ENCODE measurements around the gene TNFRSF25. TPM values are rescaled to one million over a fixed set of nuclear protein-coding genes. Genes with fewer than 3 reads are reported as not detected.

TNFRSF25 gene
- total and polyA plus RNA-seq, 7 experiments from 2014 or later = 17.3 to 352 (median 177) TPM

GRCh38 chr1:6461538-6462411 is 4.2 kb downstream of the TNFRSF25 start:
- H3K4me1 Mint-ChIP-seq = peaks cover 32 to 62% (median 55%) of the 10 kb centered on the region in 7 donors
- Histone ChIP-seq H3K4me3 (ENCODE audit: low read length) (no peak overlapping the region), H3K27me3 (ENCODE audit: control insufficient read depth in 2 of 2, insufficient read depth in 2 of 2, low read length in 2 of 2) (no peaks in the 10 kb centered on the region), H3K36me3 (ENCODE audit: control insufficient read depth in 2 of 3, insufficient read depth in 3 of 3, low read length in 3 of 3) (peaks cover 9 to 43% (median 12%) of the 10 kb centered on the region in 3 experiments), H3K4me1 (ENCODE audit: control insufficient read depth in 2 of 2, insufficient read depth in 2 of 2, low read length in 2 of 2) (peaks cover 31 to 53% of the 10 kb centered on the region in 2 donors), H3K27ac (ENCODE audit: low read depth, low read length) (peak overlapping the region; percentile 99), H3K9me3 (ENCODE audit: control insufficient read depth in 2 of 3, low read length in 3 of 3) (no peaks in the 10 kb centered on the region)
- H3K36me3 Mint-ChIP-seq = peaks cover 4 to 37% (median 17%) of the 10 kb centered on the region in 5 donors
- ATAC-seq (no peak), DNase-seq (no peak)
- no peaks in the 10 kb centered on the region for H3K9me3 Mint-ChIP-seq
- peak overlapping the region; percentile 88 to 99 (median 96) for H3K27ac Mint-ChIP-seq
- peak overlapping the region; percentile 28 to 96 (median 79) for H3K4me3 Mint-ChIP-seq
- ChIA-PET POLR2A (interaction anchor here (0.6 to 11.7 kb wide), 10 partner anchors 9 to 229 kb away, joined by 3 to 165 read pairs (median 4); partner anchors contain the start of gene NOL9), CTCF (interaction anchor here (0.9 kb wide), 1 partner anchor 17 kb away, joined by 4 read pairs; no protein-coding TSS in a partner anchor)
- intact Hi-C loops (cut with micrococcal nuclease) = loop anchor here in 1 of 2 donors (10.0 kb wide), 1 partner anchor 323 kb away; the partner anchor contains the start of gene CAMTA1
- H3K27me3 Mint-ChIP-seq = peaks cover 0 to 9% (median 7%) of the 10 kb centered on the region in 5 donors

GRCh38 chr1:6461051-6461530 is 4.9 kb downstream of the TNFRSF25 start:
- H3K27me3 ChIP-seq (ENCODE audit: control insufficient read depth in 2 of 2, insufficient read depth in 2 of 2, low read length in 2 of 2) = no peaks in the 10 kb centered on the region
- Mint-ChIP-seq H3K36me3 (peaks cover 4 to 38% (median 17%) of the 10 kb centered on the region in 5 donors), H3K27me3 (peaks cover 0 to 14% (median 12%) of the 10 kb centered on the region in 5 donors), H3K27ac (peak overlapping the region; percentile 92 to 99 (median 98)), H3K4me1 (peaks cover 34 to 64% (median 56%) of the 10 kb centered on the region in 7 donors), H3K9me3 (no peaks in the 10 kb centered on the region), H3K4me3 (peak overlapping the region; percentile 88 to 96 (median 94))
- DNase-seq (no peak), ATAC-seq (no peak)
- POLR2A ChIA-PET = interaction anchor here (0.6 to 11.7 kb wide), 20 partner anchors 9 to 151 kb away, joined by 3 to 165 read pairs (median 6); partner anchors contain the start of genes ACOT7, NOL9, TAS1R1 and ZBTB48
- H3K4me1 ChIP-seq (ENCODE audit: control insufficient read depth in 2 of 2, insufficient read depth in 2 of 2, low read length in 2 of 2) = peaks cover 31 to 47% of the 10 kb centered on the region in 2 donors
- CTCF ChIA-PET = interaction anchor here (1.1 to 1.4 kb wide), 2 partner anchors 12 to 15 kb away, joined by 5 to 8 read pairs; no protein-coding TSS in a partner anchor
- peak overlapping the region; percentile 99 for H3K27ac ChIP-seq (ENCODE audit: low read depth, low read length)
- peak overlapping the region; percentile 71 for H3K4me3 ChIP-seq (ENCODE audit: low read length)
- H3K36me3 ChIP-seq (ENCODE audit: control insufficient read depth in 2 of 3, insufficient read depth in 3 of 3, low read length in 3 of 3) = peaks cover 9 to 43% (median 12%) of the 10 kb centered on the region in 3 experiments
- no peaks in the 10 kb centered on the region for H3K9me3 ChIP-seq (ENCODE audit: control insufficient read depth in 2 of 3, low read length in 3 of 3)
- intact Hi-C loops (cut with micrococcal nuclease) = loop anchor here in 1 of 2 donors (10.0 kb wide), 1 partner anchor 324 kb away; the partner anchor contains the start of gene CAMTA1

- CTCF ChIA-PET = interaction anchor here (0.7 to 2.1 kb wide), 14 partner anchors 10 to 186 kb away, joined by 3 to 8 read pairs (median 4); partner anchors contain the start of gene NOL9
- POLR2A ChIA-PET = interaction anchor here (0.5 to 11.7 kb wide), 35 partner anchors 9 to 372 kb away, joined by 3 to 165 read pairs (median 5); partner anchors contain the start of genes ACOT7, CAMTA1, ESPN and NOL9
- H3K4me1 Mint-ChIP-seq = peaks cover 34 to 64% (median 56%) of the 10 kb centered on the region in 7 donors
- H3K9me3 Mint-ChIP-seq = no peaks in the 10 kb centered on the region
- intact Hi-C loops (cut with micrococcal nuclease) = loop anchor here in 1 of 2 donors (1.0 to 10.0 kb wide), 4 partner anchors 12 to 324 kb away; partner anchors contain the start of genes CAMTA1 and PHF13
- H3K27ac ChIP-seq (ENCODE audit: low read depth, low read length) = peak overlapping the region; percentile 99
- H3K4me3 Mint-ChIP-seq = peak overlapping the region; percentile 88 to 96 (median 94)
- peaks cover 31 to 47% of the 10 kb centered on the region in 2 donors for H3K4me1 ChIP-seq (ENCODE audit: control insufficient read depth in 2 of 2, insufficient read depth in 2 of 2, low read length in 2 of 2)
- H3K27me3 ChIP-seq (ENCODE audit: control insufficient read depth in 2 of 2, insufficient read depth in 2 of 2, low read length in 2 of 2) = no peaks in the 10 kb centered on the region
- H3K9me3 ChIP-seq (ENCODE audit: control insufficient read depth in 2 of 3, low read length in 3 of 3) = no peaks in the 10 kb centered on the region
- peak overlapping the region; percentile 71 for H3K4me3 ChIP-seq (ENCODE audit: low read length)
- H3K27me3 Mint-ChIP-seq = peaks cover 0 to 16% (median 12%) of the 10 kb centered on the region in 5 donors
- H3K27ac Mint-ChIP-seq = peak overlapping the region; percentile 92 to 99 (median 98)
- H3K36me3 Mint-ChIP-seq = peaks cover 4 to 38% (median 17%) of the 10 kb centered on the region in 5 donors
- H3K36me3 ChIP-seq (ENCODE audit: control insufficient read depth in 2 of 3, insufficient read depth in 3 of 3, low read length in 3 of 3) = peaks cover 9 to 39% (median 12%) of the 10 kb centered on the region in 3 experiments
- peak; percentile 77 to 96 (median 94) for DNase-seq
- peak; percentile 94 for ATAC-seq
These were observed 5.5 kb downstream of the TNFRSF25 start for GRCh38 chr1:6460301-6461050.

GRCh38 chr1:6459850-6460265 is 6.1 kb downstream of the TNFRSF25 start:
- Mint-ChIP-seq H3K27me3 (peaks cover 0 to 17% (median 12%) of the 10 kb centered on the region in 5 donors), H3K27ac (peak overlapping the region; percentile 92 to 99 (median 98)), H3K36me3 (peaks cover 4 to 38% (median 17%) of the 10 kb centered on the region in 5 donors), H3K4me3 (peak overlapping the region; percentile 88 to 96 (median 94)), H3K9me3 (no peaks in the 10 kb centered on the region), H3K4me1 (peaks cover 34 to 64% (median 56%) of the 10 kb centered on the region in 7 donors)
- no peaks in the 10 kb centered on the region for H3K27me3 ChIP-seq (ENCODE audit: control insufficient read depth in 2 of 2, insufficient read depth in 2 of 2, low read length in 2 of 2)
- H3K4me3 ChIP-seq (ENCODE audit: low read length) = peak overlapping the region; percentile 71
- ChIA-PET CTCF (interaction anchor here (0.7 to 2.1 kb wide), 15 partner anchors 9 to 186 kb away, joined by 3 to 8 read pairs (median 4); partner anchors contain the start of gene NOL9), POLR2A (interaction anchor here (0.5 to 11.7 kb wide), 34 partner anchors 9 to 372 kb away, joined by 3 to 165 read pairs (median 5); partner anchors contain the start of genes ACOT7, CAMTA1, ESPN and NOL9)
- H3K9me3 ChIP-seq (ENCODE audit: control insufficient read depth in 2 of 3, low read length in 3 of 3) = no peaks in the 10 kb centered on the region
- H3K36me3 ChIP-seq (ENCODE audit: control insufficient read depth in 2 of 3, insufficient read depth in 3 of 3, low read length in 3 of 3) = peaks cover 9 to 36% (median 12%) of the 10 kb centered on the region in 3 experiments
- DNase-seq (peak in 7 of 9 donors; percentile 48 to 74 (median 56)), ATAC-seq (peak; percentile 42)
- H3K4me1 ChIP-seq (ENCODE audit: control insufficient read depth in 2 of 2, insufficient read depth in 2 of 2, low read length in 2 of 2) = peaks cover 30 to 46% of the 10 kb centered on the region in 2 donors
- intact Hi-C loops (cut with micrococcal nuclease) = loop anchor here in 1 of 2 donors (1.0 to 10.0 kb wide), 4 partner anchors 12 to 325 kb away; partner anchors contain the start of genes CAMTA1 and PHF13
- H3K27ac ChIP-seq (ENCODE audit: low read depth, low read length) = peak overlapping the region; percentile 99

GRCh38 chr1:6456800-6457466 is 9.0 kb downstream of the TNFRSF25 start:
- Histone ChIP-seq H3K27ac (ENCODE audit: low read depth, low read length) (no peak overlapping the region), H3K4me3 (ENCODE audit: low read length) (no peak overlapping the region), H3K27me3 (ENCODE audit: control insufficient read depth in 2 of 2, insufficient read depth in 2 of 2, low read length in 2 of 2) (peaks cover 0 to 3% of the 10 kb centered on the region in 2 donors), H3K36me3 (ENCODE audit: control insufficient read depth in 2 of 3, insufficient read depth in 3 of 3, low read length in 3 of 3) (peaks cover 0 to 12% (median 4%) of the 10 kb centered on the region in 3 experiments), H3K9me3 (ENCODE audit: control insufficient read depth in 2 of 3, low read length in 3 of 3) (no peaks in the 10 kb centered on the region), H3K4me1 (ENCODE audit: control insufficient read depth in 2 of 2, insufficient read depth in 2 of 2, low read length in 2 of 2) (peaks cover 14 to 21% of the 10 kb centered on the region in 2 donors)
- intact Hi-C loops (cut with micrococcal nuclease) = no loop called here
- H3K9me3 Mint-ChIP-seq = no peaks in the 10 kb centered on the region
- peak overlapping the region in 7 of 10 donors; percentile 8 to 65 (median 52) for H3K4me3 Mint-ChIP-seq
- POLR2A ChIA-PET = interaction anchor here (1.0 to 12.7 kb wide), 2 partner anchors 6 to 33 kb away, joined by 3 to 165 read pairs; partner anchors contain the start of gene TNFRSF25
- no peak for DNase-seq
- ATAC-seq = no peak
- H3K27ac Mint-ChIP-seq = peak overlapping the region in 5 of 9 donors; percentile 4 to 69 (median 24)
- CTCF ChIA-PET = interaction anchor here (0.6 to 1.3 kb wide), 3 partner anchors 12 to 19 kb away, joined by 3 to 4 read pairs (median 3); no protein-coding TSS in a partner anchor
- peaks cover 22 to 43% (median 38%) of the 10 kb centered on the region in 7 donors for H3K4me1 Mint-ChIP-seq
- peaks cover 12 to 41% (median 18%) of the 10 kb centered on the region in 5 donors for H3K27me3 Mint-ChIP-seq
- H3K36me3 Mint-ChIP-seq = peaks cover 0 to 19% (median 5%) of the 10 kb centered on the region in 5 donors

Measured in naive thymus-derived CD4-positive, alpha-beta T cell (primary cell).